Measurements from ENCODE around the gene EBNA1BP2. TPM values are rescaled to one million over a fixed set of nuclear protein-coding genes. Genes with fewer than 3 reads are reported as not detected.

The EBNA1BP2 gene
- total and polyA plus RNA-seq, 11 donors = 22.8 to 166 (median 29.2) TPM

GRCh38 chr1:43206600-43207228 lies 34.6 kb upstream of the EBNA1BP2 start:
- DNase-seq = peak in 4 of 5 donors; percentile 40 to 62 (median 48)
- 8 to 16% (median 11%) methylated on average over 10 of the region's 10 CpGs for WGBS, 4 donors
- Histone ChIP-seq H3K9me3 (peaks cover 0 to 14% (median 0%) of the 10 kb centered on the region in 12 donors), H3K27ac (peak overlapping the region in 11 of 12 donors; percentile 38 to 83 (median 61)), H3K4me3 (peak overlapping the region in 4 of 12 donors; percentile 1 to 10 (median 8)), H3K4me1 (peaks cover 0 to 30% (median 20%) of the 10 kb centered on the region in 12 donors), H3K27me3 (no peaks in the 10 kb centered on the region), H3K36me3 (no peaks in the 10 kb centered on the region)
- peak; percentile 74 to 94 (median 88) for ATAC-seq
- intact Hi-C loops (cut with DNase I) = loop anchor here in 3 of 10 donors (2.0 kb wide), 1 partner anchor 34 kb away; the partner anchor contains the start of genes CFAP57 (in 3 of the 3) and EBNA1BP2 (in 3 of the 3)
- TF ChIP-seq CTCF (IDR thresholded peaks at IDR 0.05) (no peak), POLR2A (IDR thresholded peaks at IDR 0.05) (no peak)

GRCh38 chr1:43205671-43206070 lies 33.6 kb upstream of the EBNA1BP2 start:
- intact Hi-C loops (cut with DNase I) = loop anchor here in 3 of 10 donors (2.0 kb wide), 1 partner anchor 33 kb away; the partner anchor contains the start of genes CFAP57 (in 3 of the 3) and EBNA1BP2 (in 3 of the 3)
- DNase-seq (no peak), ATAC-seq (no peak)
- Histone ChIP-seq H3K4me3 (no peak overlapping the region), H3K27me3 (no peaks in the 10 kb centered on the region), H3K36me3 (no peaks in the 10 kb centered on the region), H3K4me1 (peaks cover 0 to 30% (median 20%) of the 10 kb centered on the region in 12 donors), H3K9me3 (peaks cover 0 to 14% (median 0%) of the 10 kb centered on the region in 12 donors), H3K27ac (peak overlapping the region in 10 of 12 donors; percentile 41 to 83 (median 67))
- TF ChIP-seq CTCF (IDR thresholded peaks at IDR 0.05) = no peak
- no peak for TF ChIP-seq POLR2A (IDR thresholded peaks at IDR 0.05)
- 82 to 90% (median 88%) methylated on average over 4 of the region's 4 CpGs for WGBS, 4 donors

GRCh38 chr1:43204394-43204793 lies 32.3 kb upstream of the EBNA1BP2 start:
- no peak overlapping the region for H3K4me3 ChIP-seq
- intact Hi-C loops (cut with DNase I) = no loop called here
- TF ChIP-seq CTCF (IDR thresholded peaks at IDR 0.05) (no peak), POLR2A (IDR thresholded peaks at IDR 0.05) (no peak)
- DNase-seq = no peak
- WGBS, 4 donors = 90 to 95% (median 92%) methylated on average over 1 of the region's 1 CpG
- ATAC-seq = no peak
- no peaks in the 10 kb centered on the region for H3K27me3 ChIP-seq
- H3K27ac ChIP-seq = no peak overlapping the region
- no peaks in the 10 kb centered on the region for H3K36me3 ChIP-seq
- H3K4me1 ChIP-seq = peaks cover 0 to 30% (median 20%) of the 10 kb centered on the region in 12 donors
- peaks cover 0 to 14% (median 0%) of the 10 kb centered on the region in 12 donors for H3K9me3 ChIP-seq

GRCh38 chr1:43203859-43204258 lies 31.8 kb upstream of the EBNA1BP2 start:
- 80 to 98% (median 89%) methylated on average over 3 of the region's 3 CpGs for WGBS, 4 donors
- Histone ChIP-seq H3K27me3 (no peaks in the 10 kb centered on the region), H3K36me3 (no peaks in the 10 kb centered on the region), H3K4me3 (no peak overlapping the region), H3K9me3 (peaks cover 0 to 14% (median 0%) of the 10 kb centered on the region in 12 donors), H3K4me1 (peaks cover 0 to 30% (median 20%) of the 10 kb centered on the region in 12 donors), H3K27ac (no peak overlapping the region)
- TF ChIP-seq POLR2A (IDR thresholded peaks at IDR 0.05) = no peak
- no peak for ATAC-seq
- no peak for DNase-seq
- intact Hi-C loops (cut with DNase I) = no loop called here
